Right renal cortex interstitium (tissue), 3 donors: Measurements from ENCODE around the gene NKX6-2. TPM values are rescaled to one million over a fixed set of nuclear protein-coding genes. Genes with fewer than 3 reads are reported as not detected.
"Not testable (repeated sequence)": the region's sequence is repeated elsewhere in the genome, so short reads cannot be mapped to it uniquely, and the experiment has no call there.

Experiments used
- DNase-seq, 3 donors: peaks; one replicate each; pipeline ENCODE4 v3.0.0-alpha.2; 2013; ENCODE audit warnings: low read depth in 3 of 3, low spot score in 2 of 3
- polyA plus RNA-seq, 3 donors: library from polyadenylated mRNA; unstranded; fragments of 120-200 nt; gene quantifications; one replicate each; pipeline ENCODE4 v1.2.1, GENCODE V29; 2013; ENCODE audit not compliant: insufficient read length in 3 of 3

Gene NKX6-2
- polyA plus RNA-seq, 3 donors = 7.1 to 8.4 (median 7.6) TPM

- no peak for DNase-seq
Observed at GRCh38 chr10:132783940-132784865, 1.7 kb downstream of the NKX6-2 start.

DNA sequence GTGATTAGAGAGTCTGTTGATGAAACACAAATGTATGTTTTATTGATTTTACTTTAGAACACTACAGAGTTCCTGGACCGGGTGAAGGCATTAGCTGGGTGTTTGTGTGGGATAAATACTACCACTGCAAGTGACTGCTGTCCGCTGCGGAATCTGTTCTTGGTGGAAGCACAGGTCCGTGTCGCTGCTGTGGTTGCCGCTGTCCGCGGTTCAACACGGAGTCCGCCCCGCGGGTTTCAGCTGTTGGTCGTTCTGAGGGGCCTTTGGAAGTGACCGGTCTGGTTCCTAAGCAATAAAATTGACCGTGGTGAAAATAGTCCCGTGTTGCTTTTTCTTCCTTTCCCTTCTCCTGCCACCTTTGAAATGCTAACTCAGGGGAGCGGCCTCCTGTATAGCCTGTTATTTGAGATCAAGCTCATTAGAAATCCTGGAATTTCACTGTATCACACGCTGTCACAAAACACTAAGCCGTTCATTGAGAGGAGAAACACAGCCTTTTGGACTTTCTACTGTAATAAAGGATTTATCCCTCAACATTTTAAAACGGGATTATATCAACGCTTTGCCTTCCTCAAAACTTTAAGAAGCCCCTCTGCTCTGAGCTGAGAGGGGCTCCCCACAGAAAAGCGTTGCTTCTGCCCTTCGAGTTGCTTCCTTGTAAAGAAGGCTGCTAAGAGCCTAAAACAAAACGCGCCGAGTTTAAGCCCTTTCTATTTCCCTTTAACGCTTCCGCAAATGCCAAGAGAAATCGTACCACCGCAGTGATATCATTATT is 2.6 kb downstream of the NKX6-2 start:
- DNase-seq = no peak

- DNase-seq = no peak
Observed at GRCh38 chr10:132781556-132781955, 4.4 kb downstream of the NKX6-2 start.

DNA sequence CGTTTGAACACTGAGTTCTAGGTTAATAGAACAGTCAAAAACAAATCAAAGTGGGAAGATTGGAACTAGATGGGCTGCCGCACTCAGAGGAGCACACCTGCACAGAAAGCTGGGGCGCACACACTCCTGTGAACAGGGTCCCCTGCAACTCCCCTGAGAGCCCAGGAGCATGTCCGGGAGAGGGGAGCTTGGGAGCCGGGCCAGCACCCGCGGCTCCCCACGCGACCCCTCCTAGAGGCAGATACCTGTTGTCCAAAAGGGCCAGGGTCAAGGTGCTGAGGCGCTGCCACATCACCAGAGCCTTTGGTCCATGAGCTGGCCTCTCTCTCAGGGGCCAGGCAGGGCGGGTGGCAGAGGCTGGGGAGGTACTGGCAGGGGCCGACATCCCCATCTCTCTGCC is 5.6 kb downstream of the NKX6-2 start:
- DNase-seq = no peak

DNA sequence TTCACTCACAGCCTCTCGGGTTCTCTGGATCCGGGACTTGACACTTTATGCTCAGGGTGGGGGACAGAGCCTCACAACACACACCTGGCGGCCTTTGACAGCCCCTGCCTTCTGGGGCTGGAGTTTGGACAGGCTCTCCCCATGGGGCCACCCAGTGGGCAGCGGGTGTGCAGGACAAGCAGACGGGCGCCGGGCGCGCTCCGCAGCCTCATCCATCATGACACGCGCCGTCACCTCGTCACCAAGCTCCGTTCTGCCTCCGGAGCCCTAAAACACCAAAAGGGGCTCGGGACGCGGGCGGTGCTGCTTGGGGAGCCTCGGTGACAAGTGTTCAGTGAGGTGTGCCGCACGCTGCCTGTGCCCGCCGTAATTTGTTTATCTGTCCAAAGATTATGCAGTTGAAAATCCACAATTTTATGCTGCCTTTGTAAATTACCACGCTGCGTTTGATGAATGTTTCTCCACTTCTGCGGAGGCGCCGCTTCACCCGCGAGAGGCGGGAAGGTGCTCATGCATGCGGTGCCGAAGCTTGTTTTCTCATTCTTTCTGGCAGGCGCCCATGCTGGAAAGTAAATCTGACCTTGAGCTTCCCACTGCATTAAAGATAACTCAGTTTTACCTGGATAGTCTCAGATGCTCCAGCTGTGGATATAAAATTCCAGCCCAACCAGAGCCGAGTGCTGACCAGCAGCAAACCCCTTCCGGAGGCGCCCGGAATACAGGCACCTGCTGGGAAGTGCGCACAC is 6.2 kb downstream of the NKX6-2 start:
- no peak for DNase-seq

- no peak for DNase-seq
Observed at GRCh38 chr10:132777441-132777840, 8.5 kb downstream of the NKX6-2 start.

GRCh38 chr10:132776821-132777220 is 9.1 kb downstream of the NKX6-2 start:
- no peak for DNase-seq

- DNase-seq = no peak
Observed at GRCh38 chr10:132776186-132776585, 9.8 kb downstream of the NKX6-2 start.

GRCh38 chr10:132774902-132775863 is 10.8 kb downstream of the NKX6-2 start:
- no peak for DNase-seq

GRCh38 chr10:132774181-132774901 is 11.6 kb downstream of the NKX6-2 start:
- DNase-seq = no peak

DNA sequence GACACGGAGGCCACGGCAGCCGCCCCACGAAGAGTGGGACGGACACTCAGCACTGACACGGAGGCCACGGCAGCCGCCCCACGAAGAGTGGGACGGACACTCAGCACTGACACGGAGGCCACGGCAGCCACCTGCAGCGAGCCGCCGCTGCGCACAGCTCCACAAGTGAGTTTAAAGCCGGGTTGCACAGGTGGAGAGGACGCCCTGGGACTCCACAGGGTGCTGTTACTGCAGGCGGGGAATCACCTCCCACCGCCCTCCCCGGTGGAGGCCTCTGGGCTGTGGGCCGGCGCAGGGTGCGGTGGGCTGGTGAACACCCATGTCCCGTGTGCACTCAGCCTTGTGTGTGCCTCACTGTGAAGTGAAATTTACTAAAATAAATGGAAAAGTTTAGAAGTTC is 13.1 kb downstream of the NKX6-2 start:
- DNase-seq = not testable (repeated sequence)

- DNase-seq = no peak
Observed at GRCh38 chr10:132770061-132771021, 15.6 kb downstream of the NKX6-2 start.

DNA sequence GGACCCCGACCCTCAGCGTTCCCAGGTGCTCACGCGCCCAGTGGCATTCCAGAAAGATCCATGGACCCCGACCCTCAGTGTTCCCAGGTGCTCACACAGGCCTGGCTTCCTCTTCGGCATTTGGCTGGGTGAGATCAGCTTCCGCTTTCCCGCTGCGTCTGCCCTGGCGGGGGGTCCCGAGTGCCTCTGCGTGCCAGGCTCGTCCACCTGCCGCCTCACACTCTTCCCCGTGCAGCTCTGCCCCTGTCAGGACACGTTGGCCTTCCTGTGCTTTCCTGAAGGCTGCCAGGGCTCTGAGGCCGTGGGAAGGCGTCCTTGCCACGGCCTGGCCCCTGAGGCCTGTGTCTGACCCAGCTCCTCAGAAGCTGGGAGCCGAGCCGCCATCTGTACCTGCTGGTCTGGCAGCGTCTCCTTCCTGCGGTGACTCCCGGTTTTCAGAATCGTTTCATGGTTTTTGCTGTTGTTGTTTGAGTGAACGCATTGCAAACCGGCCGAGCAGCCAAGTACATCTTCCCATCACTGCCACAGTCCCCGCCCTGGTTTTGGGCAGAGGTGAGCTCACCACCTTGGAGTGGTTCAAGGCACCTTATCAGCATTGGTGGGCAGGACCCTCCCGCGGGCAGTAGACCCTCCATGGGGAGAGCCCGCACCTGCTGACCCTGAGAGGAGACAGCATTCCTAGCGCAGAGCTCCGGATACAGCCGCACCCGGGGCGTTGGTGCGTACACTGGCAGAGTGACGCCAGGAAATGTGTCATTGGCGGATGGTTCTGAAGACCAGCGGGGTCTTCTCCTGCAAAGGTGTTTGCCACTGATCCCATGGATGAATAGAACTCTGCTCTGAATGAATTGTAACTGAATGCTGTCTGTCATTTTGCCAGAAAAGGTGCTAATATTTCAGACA is 17.4 kb downstream of the NKX6-2 start:
- no peak for DNase-seq

- no peak for DNase-seq
Observed at GRCh38 chr10:132766291-132766690, 19.7 kb downstream of the NKX6-2 start.

DNA sequence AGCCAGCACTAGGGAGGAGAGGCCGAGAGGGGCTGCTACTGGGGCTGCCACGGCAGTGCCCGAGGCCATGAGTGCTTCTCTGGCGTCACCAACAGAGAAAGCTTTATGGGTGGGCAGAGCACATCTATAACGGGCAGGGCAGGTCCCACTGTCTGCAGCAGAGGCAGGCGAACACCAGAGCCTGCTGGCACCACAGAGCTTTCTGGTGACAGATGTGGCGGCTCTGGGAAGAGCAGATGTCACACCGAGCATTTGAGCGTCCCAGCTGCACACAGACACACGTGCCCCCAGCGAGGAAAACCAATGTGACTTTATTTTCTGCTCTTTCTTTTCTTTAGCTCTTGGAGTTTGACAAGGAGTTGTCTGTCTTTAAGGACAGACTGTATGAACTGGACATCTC is 20.5 kb downstream of the NKX6-2 start:
- DNase-seq = no peak

DNA sequence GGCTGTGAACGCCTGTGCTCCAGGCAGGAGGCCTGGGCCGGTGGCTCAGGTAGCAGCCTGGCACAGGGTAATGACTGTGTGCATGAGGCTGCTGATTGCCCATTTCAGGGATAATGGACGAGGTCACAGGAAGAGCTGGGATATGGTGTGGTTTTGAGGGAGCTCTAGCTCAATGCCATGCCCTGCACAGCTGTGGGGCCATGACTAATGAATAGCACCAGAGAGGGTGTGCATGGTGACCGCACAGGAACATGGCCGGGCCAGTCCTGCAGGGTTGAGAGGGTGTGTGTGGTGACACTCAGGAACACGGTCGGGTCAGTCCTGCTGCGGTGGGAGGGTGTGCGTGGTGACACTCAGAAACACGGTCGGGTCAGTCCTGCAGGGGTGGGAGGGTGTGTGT is 21.8 kb downstream of the NKX6-2 start:
- DNase-seq = no peak

DNA sequence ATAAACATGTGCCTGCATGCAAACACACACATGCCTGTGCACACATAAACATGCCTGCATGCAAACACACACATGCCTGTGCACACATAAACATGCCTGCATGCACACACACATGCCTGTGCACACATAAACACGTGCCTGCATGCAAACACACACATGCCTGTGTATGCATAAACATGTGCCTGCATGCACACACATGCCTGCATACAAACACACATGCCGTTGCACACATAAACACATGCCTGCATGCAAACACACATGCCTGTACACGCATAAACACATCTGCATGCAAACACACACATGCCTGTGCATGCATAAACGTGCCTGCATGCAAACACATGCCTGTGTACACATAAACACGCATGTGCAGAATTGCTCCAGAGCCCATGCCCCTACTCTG is 22.4 kb downstream of the NKX6-2 start:
- no peak for DNase-seq
